A673 (cell line): Measurements from ENCODE around the gene APOA1. TPM values are rescaled to one million over a fixed set of nuclear protein-coding genes. Genes with fewer than 3 reads are reported as not detected.
A peak's percentile ranks its signal among the peaks of the same experiment; 100 is the strongest.

Experiments
- BruUV-seq: library from RNA; stranded (reverse); fragments of 400-500 nt; replicated peaks from 2 replicates; lab custom pipeline; 2021; lab: Mats Ljungman, UMichigan
- CTCF ChIA-PET: fragments of 300-600 bp; sonication (Branson Sonifier 250); formaldehyde crosslinking; loops from one replicate; lab custom pipeline; 2022; ENCODE audit warnings: antibody characterized with exemption; lab: Charles Lee
- POLR2A ChIA-PET: fragments of 300-600 bp; sonication (Branson Sonifier 250); formaldehyde crosslinking; loops from one replicate; lab custom pipeline; 2022; ENCODE audit warnings: antibody characterized with exemption; ENCODE audit not compliant: low non-redundant PET; lab: Charles Lee
- DNase-seq: peaks from one replicate; pipeline ENCODE4 v3.0.0-alpha.2; 2015; ENCODE audit warnings: low spot score
- H3K27ac ChIP-seq: fragments of 200-600 bp; sonication (generic); 2 replicates; pipeline ENCODE4 v1.5.1; 2016; ENCODE audit warnings: mixed run types, low read depth, mild to moderate bottlenecking, mixed read lengths, antibody characterized with exemption, low read length; ENCODE audit not compliant: poor library complexity, severe bottlenecking
- H3K27me3 ChIP-seq: fragments of 200-600 bp; sonication (generic); replicated peaks from 2 replicates; pipeline ENCODE4 v1.6.1; 2017; ENCODE audit warnings: mixed run types, low read depth, mild to moderate bottlenecking, mixed read lengths, antibody characterized with exemption, low read length; ENCODE audit not compliant: insufficient read depth, poor library complexity
- H3K36me3 ChIP-seq: fragments of 200-600 bp; sonication (generic); 2 replicates; pipeline ENCODE4 v1.6.1; 2016; ENCODE audit warnings: mixed run types, mild to moderate bottlenecking, mixed read lengths, antibody characterized with exemption, low read length; ENCODE audit not compliant: insufficient read depth, poor library complexity, severe bottlenecking
- H3K4me1 ChIP-seq: fragments of 200-600 bp; sonication (generic); 2 replicates; pipeline ENCODE4 v1.6.1; 2017; ENCODE audit warnings: mixed run types, mild to moderate bottlenecking, mixed read lengths, antibody characterized with exemption, low read length; ENCODE audit not compliant: insufficient read depth, poor library complexity, severe bottlenecking
- H3K4me3 ChIP-seq: fragments of 200-600 bp; sonication (generic); 2 replicates; pipeline ENCODE4 v1.5.1; 2016; ENCODE audit warnings: low read depth, mixed run types, mild to moderate bottlenecking, mixed read lengths, low read length; ENCODE audit not compliant: poor library complexity, severe bottlenecking
- H3K9me3 ChIP-seq: fragments of 200-600 bp; sonication (generic); 2 replicates; pipeline ENCODE4 v1.6.1; 2016; ENCODE audit warnings: mixed run types, low read depth, mild to moderate bottlenecking, mixed read lengths, antibody characterized with exemption, low read length; ENCODE audit not compliant: poor library complexity, severe bottlenecking
- CTCF ChIP-seq: fragments of 300-800, 200-600 bp; sonication (generic); conservative IDR thresholded peaks from 2 replicates; pipeline ENCODE4 v1.5.1; 2017; ENCODE audit warnings: low read depth, mild to moderate bottlenecking, antibody characterized with exemption, low read length, moderate library complexity, mixed read lengths
- EZH2 ChIP-seq: fragments of 200-600 bp; sonication (generic); IDR thresholded peaks from 2 replicates; pipeline ENCODE4 v1.6.1; 2017; ENCODE audit warnings: borderline replicate concordance, low read depth, mild to moderate bottlenecking, mixed read lengths, antibody characterized with exemption, low read length; ENCODE audit not compliant: poor library complexity, severe bottlenecking
- intact Hi-C: fragments of 100-400 bp; cut with micrococcal nuclease; formaldehyde crosslinking; loops from one replicate; pipeline ENCODE4 v1.10.0; 2022; ENCODE audit not compliant: unreplicated experiment
- total RNA-seq: library from RNA; stranded (reverse); gene quantifications from 2 replicates; pipeline ENCODE4 v1.2.3, GENCODE V29; 2021

The APOA1 gene
- total RNA-seq, 1 experiment from 2014 or later, result 0.43 TPM

- Histone ChIP-seq H3K4me1 (peaks cover 12% of the 10 kb centered on the region), H3K9me3 (no peaks in the 10 kb centered on the region), H3K27ac (no peak overlapping the region), H3K36me3 (no peaks in the 10 kb centered on the region), H3K4me3 (no peak overlapping the region), H3K27me3 (no peaks in the 10 kb centered on the region)
- BruUV-seq, result no TSS peak
- CTCF ChIA-PET, result no interaction called here
- DNase-seq, result no peak
- intact Hi-C loops, result no loop called here
- no peak for TF ChIP-seq CTCF
- TF ChIP-seq EZH2, result no peak
- POLR2A ChIA-PET, result no interaction called here
Observed at GRCh38 chr11:116831790-116832349, 5.6 kb downstream of the APOA1 start.

GRCh38 chr11:116830184-116830912 is 7.1 kb downstream of the APOA1 start:
- intact Hi-C loops, result no loop called here
- CTCF ChIA-PET, result no interaction called here
- TF ChIP-seq EZH2, result no peak
- no peak for TF ChIP-seq CTCF
- Histone ChIP-seq H3K27ac (no peak overlapping the region), H3K4me3 (no peak overlapping the region), H3K27me3 (no peaks in the 10 kb centered on the region), H3K36me3 (no peaks in the 10 kb centered on the region), H3K4me1 (peaks cover 9% of the 10 kb centered on the region), H3K9me3 (no peaks in the 10 kb centered on the region)
- BruUV-seq, result no TSS peak
- no peak for DNase-seq
- POLR2A ChIA-PET, result no interaction called here

GRCh38 chr11:116829525-116830183 is 7.8 kb downstream of the APOA1 start, which contains the start of gene APOC3:
TSS of gene APOC3 (plus strand) at chr11:116829907. CDS start at chr11:116830583, 676 bp downstream.
- peak; percentile 30 for DNase-seq
- H3K36me3 ChIP-seq, result no peaks in the 10 kb centered on the region
- no TSS peak for BruUV-seq
- intact Hi-C loops, result no loop called here
- no peaks in the 10 kb centered on the region for H3K27me3 ChIP-seq
- no peaks in the 10 kb centered on the region for H3K9me3 ChIP-seq
- ChIA-PET CTCF (no interaction called here), POLR2A (no interaction called here)
- H3K4me3 ChIP-seq, result no peak within 1 kb of the TSS
- H3K4me1 ChIP-seq, result peaks cover 6% of the 10 kb centered on the region
- TF ChIP-seq EZH2, result no peak
- TF ChIP-seq CTCF, result no peak
- no peak within 1 kb of the TSS for H3K27ac ChIP-seq
